Chondrocyte (in vitro differentiated cells): Measurements from ENCODE around the gene CHRNA4. TPM values are rescaled to one million over a fixed set of nuclear protein-coding genes. Genes with fewer than 3 reads are reported as not detected.

Source experiments
- DNase-seq: peaks from one replicate; pipeline ENCODE4 v3.0.0; 2021; ENCODE audit warnings: mixed read lengths, low spot score
- H3K27ac Mint-ChIP-seq: one replicate; pipeline ENCODE4 v1.8.0; 2021; ENCODE audit warnings: mild to moderate bottlenecking, moderate library complexity, mixed read lengths; ENCODE audit not compliant: unreplicated experiment
- H3K27me3 Mint-ChIP-seq: 2 replicates; pipeline ENCODE4 v1.8.0; 2021; ENCODE audit warnings: low read depth, mixed read lengths
- H3K36me3 Mint-ChIP-seq: 2 replicates; pipeline ENCODE4 v1.8.0; 2021; ENCODE audit warnings: low read depth, mixed read lengths
- H3K4me1 Mint-ChIP-seq: 2 replicates; pipeline ENCODE4 v1.8.0; 2021; ENCODE audit warnings: low read depth, mild to moderate bottlenecking, mixed read lengths
- H3K4me3 Mint-ChIP-seq: one replicate; pipeline ENCODE4 v1.8.0; 2021; ENCODE audit warnings: mild to moderate bottlenecking, moderate library complexity, mixed read lengths; ENCODE audit not compliant: unreplicated experiment
- H3K9me3 Mint-ChIP-seq: 2 replicates; pipeline ENCODE4 v1.8.0; 2021; ENCODE audit warnings: low read depth, mixed read lengths
- total RNA-seq: library from RNA; stranded (reverse); gene quantifications from 3 replicates; pipeline ENCODE4 v1.2.1, GENCODE V29; 2021
- TF ChIP-seq, protein P1 (sequence below): fragments of 200-600 bp; sonication (generic); IDR thresholded peaks from 2 replicates; pipeline ENCODE4 v1.5.0; 2021; ENCODE audit warnings: antibody characterized with exemption, mild to moderate bottlenecking, moderate library complexity

Gene CHRNA4
- total RNA-seq, 1 donor from 2014 or later: not detected

DNA sequence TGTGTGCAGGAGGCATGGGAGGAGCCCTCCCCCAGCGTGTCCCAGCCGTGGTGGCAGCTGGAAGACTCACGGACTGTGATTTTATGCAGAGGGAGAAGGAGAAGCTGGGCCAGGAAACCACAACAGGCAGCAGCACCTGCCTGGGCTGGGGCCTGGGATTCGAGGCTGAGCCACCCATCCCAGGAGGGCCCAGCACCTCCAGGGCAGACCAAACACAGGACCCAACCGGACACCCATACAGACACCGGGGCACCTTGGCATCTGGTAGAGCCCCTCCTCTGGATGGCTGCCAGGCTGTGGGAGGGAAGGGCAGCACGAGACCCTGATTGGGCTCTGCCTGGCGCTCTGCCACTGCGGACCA, 41.7 kb upstream of the CHRNA4 start:
- Mint-ChIP-seq H3K9me3 (no peaks in the 10 kb centered on the region), H3K4me1 (no peaks in the 10 kb centered on the region), H3K36me3 (no peaks in the 10 kb centered on the region), H3K4me3 (no peak overlapping the region), H3K27me3 (peaks cover 23% of the 10 kb centered on the region), H3K27ac (no peak overlapping the region)
- TF ChIP-seq, protein P1, sequence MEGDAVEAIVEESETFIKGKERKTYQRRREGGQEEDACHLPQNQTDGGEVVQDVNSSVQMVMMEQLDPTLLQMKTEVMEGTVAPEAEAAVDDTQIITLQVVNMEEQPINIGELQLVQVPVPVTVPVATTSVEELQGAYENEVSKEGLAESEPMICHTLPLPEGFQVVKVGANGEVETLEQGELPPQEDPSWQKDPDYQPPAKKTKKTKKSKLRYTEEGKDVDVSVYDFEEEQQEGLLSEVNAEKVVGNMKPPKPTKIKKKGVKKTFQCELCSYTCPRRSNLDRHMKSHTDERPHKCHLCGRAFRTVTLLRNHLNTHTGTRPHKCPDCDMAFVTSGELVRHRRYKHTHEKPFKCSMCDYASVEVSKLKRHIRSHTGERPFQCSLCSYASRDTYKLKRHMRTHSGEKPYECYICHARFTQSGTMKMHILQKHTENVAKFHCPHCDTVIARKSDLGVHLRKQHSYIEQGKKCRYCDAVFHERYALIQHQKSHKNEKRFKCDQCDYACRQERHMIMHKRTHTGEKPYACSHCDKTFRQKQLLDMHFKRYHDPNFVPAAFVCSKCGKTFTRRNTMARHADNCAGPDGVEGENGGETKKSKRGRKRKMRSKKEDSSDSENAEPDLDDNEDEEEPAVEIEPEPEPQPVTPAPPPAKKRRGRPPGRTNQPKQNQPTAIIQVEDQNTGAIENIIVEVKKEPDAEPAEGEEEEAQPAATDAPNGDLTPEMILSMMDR: no peak
- DNase-seq: no peak

DNA sequence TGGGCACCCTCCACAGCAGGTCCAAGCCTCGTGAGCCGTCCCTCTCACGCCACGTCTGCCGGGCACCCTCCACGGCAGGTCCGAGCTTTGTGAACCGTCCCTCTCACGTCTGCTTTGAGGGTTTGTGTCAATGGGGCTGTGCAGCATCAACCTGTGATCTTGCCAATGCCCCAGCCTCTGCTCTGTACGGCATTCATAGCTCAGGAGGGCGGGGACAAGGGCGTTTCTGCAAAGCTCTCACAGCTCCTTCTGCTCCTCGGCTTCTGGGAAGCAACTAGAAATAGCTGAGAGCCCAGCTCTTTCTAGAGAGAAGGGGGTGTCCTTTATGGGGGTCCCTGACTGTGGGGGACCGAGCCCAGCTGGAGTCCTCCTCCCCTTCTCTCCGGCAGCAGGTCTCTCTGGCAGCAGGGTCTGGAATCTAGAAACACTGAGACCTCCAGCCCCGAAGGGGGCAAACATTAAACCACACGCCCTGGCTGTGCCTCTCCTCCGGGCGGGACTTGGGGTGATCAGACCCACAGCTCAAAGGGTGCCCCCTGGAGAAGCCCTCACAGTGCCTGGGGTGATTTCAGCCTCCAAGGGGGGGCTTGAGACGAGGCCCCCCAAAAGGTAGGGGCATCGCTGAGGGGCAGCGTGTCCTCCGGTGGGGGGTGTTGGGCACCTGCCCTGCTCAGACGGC, 41.2 kb upstream of the CHRNA4 start:
- Mint-ChIP-seq H3K4me3 (no peak overlapping the region), H3K36me3 (no peaks in the 10 kb centered on the region), H3K9me3 (no peaks in the 10 kb centered on the region), H3K27me3 (peaks cover 24% of the 10 kb centered on the region), H3K27ac (no peak overlapping the region), H3K4me1 (no peaks in the 10 kb centered on the region)
- TF ChIP-seq, protein P1: no peak
- no peak for DNase-seq

DNA sequence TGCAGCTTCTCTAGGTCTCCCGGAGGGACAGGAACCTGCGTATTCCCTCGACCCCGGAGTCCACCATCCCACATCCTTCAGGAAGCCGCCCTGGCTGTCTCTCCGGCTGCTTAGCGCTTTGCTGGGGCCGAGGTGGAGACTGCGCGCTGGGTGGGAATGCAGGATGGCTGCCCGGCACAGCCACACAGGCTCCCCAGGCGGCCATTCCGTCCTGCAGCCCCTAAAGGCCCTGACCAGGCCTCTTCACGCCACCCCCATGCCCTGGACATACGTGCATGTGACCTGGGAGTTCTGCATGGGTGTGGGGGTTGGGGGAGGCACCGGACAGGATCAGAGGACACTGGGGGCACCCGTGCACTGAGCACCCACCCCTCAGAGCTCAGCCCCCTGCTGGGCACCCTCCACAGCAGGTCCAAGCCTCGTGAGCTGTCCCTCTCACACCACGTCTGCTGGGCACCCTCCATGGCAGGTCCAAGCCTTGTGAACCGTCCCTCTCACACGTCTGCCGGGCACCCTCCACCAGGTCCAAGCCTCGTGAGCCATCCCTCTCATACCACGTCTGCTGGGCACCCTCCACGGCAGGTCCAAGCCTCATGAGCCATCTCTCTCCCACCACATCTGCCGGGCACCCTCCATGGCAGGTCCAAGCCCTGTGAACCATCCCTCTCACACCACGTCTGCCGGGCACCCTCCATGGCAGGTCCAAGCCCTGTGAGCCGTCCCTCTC, 40.4 kb upstream of the CHRNA4 start:
- Mint-ChIP-seq H3K27me3 (peaks cover 30% of the 10 kb centered on the region), H3K4me3 (no peak overlapping the region), H3K36me3 (no peaks in the 10 kb centered on the region), H3K27ac (no peak overlapping the region), H3K4me1 (no peaks in the 10 kb centered on the region), H3K9me3 (no peaks in the 10 kb centered on the region)
- no peak for DNase-seq
- TF ChIP-seq, protein P1: no peak

DNA sequence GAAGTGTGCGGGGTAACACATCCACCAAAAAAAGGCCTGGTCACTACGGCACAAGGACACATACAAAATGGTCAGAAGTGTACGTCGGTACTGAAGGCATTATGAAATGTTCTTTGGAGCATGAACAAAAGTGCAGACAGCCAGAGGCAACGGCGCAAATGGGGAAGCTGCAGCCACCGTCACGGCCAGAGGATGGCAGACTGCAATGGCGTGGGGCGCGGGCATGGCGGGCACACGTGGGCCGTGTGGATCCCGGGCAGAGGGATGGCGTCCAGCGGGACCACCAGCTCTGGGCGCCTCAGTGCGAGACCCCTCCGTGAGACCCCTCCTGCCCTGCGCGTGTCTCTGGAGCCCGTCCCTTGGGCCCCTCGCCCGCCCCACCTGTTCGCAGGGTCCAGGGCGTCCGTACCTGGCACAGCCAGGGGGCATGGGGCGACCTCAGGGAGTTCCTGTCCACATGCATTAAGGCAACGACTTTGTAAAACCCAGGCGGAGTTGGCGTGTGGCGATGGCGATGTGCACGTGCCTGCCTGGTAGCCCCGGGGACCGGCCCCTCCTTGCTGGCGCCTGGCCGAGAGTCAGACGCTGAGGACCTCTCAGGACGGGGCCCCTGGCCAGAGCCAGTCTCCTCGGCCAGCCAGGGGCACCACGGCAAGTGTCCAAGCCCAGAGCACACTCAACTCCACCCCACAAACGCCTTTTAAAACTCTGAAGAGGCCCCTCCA, 39.5 kb upstream of the CHRNA4 start:
- H3K27ac Mint-ChIP-seq: no peak overlapping the region
- H3K36me3 Mint-ChIP-seq: no peaks in the 10 kb centered on the region
- H3K9me3 Mint-ChIP-seq: no peaks in the 10 kb centered on the region

More for the DNA sequence above, 39.5 kb upstream of the CHRNA4 start:
- peaks cover 31% of the 10 kb centered on the region for H3K27me3 Mint-ChIP-seq
- no peaks in the 10 kb centered on the region for H3K4me1 Mint-ChIP-seq
- TF ChIP-seq, protein P1: no peak
- DNase-seq: no peak
- H3K4me3 Mint-ChIP-seq: no peak overlapping the region
